ENCODE data around the gene RELN.
"Not testable (repeated sequence)": the region's sequence is repeated elsewhere in the genome, so short reads cannot be mapped to it uniquely, and the experiment has no call there.

Gene RELN

DNA sequence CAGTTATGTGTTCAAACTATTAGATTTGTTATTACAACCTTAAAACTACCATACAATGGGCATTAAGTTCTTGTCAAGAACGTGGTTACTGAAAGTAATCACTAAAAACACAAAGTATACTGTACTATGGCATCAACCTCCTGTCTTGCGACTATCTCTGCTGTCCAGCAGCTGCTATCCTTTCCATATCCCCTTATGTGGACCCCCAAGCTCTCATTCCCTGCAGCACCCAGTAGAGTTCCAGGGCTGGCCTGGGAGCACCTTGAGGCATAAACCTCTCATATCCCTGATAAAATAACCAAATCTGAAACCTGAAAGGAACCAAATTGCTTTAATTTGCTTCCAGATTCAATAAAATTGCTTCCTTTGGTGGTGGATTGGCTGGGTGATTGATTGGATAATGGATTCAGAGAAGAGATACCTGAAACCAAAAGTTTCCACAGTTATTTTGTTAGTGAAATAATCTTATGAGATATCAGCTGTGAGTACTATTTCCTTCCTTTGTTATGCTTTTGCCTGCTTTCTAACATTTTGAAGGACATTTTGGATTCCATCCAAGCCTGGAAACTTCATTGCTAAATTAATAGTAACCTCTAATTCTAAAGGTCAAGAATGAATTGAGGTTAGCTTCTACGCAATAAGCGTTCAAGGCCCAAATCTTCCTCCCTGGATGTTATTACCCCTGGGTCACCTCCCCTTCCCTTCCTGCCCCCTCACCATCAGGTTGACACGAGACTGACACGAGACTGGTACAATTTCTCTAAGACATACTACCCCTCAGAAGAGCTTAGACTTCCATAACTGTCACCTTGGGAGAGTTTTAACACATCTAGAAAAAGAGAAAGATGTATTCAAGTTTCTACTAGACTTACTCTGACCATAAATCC is 48.8 kb downstream of the RELN start:
- DNase-seq = no peak

DNA sequence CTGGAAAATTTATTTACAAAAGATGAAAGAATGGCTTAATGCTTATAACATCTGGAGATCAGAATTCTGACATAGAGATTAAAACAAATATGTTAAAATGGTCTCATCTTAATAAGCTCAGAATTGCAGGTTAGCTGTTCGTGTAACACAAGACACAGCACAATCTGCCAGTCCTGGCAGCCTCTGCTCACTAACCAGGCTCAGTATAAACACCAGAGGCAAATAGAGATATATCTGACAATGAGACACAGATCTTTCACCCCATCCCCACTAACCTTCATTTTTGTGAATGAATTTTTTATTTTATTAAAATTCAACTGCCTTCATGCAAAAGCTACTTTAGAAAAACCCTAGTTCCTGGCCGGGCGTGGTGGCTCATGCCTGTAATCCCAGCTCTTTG is 51.8 kb downstream of the RELN start:
- no peak for DNase-seq

DNA sequence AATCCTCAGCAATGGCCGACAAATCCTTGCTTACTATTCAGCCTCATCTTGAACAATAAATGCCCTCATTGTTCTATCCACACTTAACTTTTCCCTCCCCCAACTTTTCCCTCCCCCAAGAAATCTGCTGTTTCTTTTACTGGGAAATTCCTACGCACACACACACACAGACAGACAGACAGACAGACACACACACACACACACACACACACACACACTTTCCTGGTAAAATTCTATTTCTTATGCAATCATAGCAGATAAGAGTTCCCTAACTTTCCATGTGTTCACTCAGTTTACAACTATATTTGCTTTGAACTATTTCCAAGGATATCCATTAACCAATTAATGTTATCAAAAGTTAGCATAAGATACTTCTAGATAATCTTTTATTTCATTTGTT is 52.9 kb downstream of the RELN start:
- DNase-seq = no peak

GRCh38 chr7:103934508-103934907 is 55.0 kb downstream of the RELN start:
- peak; percentile 20 for DNase-seq

DNA sequence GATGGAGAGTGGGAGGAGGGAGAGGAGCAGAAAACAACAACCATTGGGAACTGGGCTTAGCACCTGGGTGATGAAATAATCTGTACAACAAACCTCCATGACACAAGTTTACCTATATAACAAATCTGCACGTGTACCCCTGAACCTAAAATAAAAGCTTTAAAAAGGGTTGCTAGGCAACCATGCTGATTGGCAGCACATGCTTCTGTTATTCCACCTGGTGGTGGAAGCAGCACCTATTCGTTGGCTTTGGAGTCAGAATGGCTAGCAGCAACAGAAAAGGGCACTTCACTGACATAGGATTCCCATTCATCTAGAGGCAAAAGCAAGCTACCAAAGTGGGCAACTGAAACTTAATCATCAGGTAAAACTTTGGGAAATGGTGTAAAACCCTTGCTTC is 57.1 kb downstream of the RELN start:
- DNase-seq = no peak

GRCh38 chr7:103929901-103930311 is 59.6 kb downstream of the RELN start:
- peak; percentile 17 for DNase-seq

- DNase-seq = no peak
These were observed 60.9 kb downstream of the RELN start for GRCh38 chr7:103928581-103928980.

- DNase-seq = no peak
These were observed 65.3 kb downstream of the RELN start for GRCh38 chr7:103924184-103924583.

DNA sequence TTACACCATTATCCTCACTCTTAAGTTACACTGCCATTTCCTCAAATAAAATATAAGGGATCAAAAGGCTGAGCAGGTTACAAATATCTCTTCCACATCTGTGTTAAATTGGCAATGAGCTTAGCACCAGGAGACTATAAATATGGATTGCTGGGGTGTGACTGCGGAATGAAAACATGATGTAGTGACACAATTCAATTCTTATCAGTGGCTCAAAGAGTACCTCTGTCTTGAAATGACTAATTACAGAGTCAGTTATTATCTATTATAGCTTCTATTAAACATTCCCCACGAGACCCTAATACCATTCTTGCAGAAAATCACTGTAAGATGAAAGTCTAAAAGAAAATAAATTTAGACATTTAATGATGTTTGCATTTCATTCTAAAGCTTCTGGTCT is 67.1 kb downstream of the RELN start:
- no peak for DNase-seq

- no peak for DNase-seq
These were observed 67.8 kb downstream of the RELN start for GRCh38 chr7:103921692-103922091.

GRCh38 chr7:103919272-103919868 is 70.1 kb downstream of the RELN start:
- no peak for DNase-seq

- no peak for DNase-seq
These were observed 70.7 kb downstream of the RELN start for GRCh38 chr7:103918631-103919271.

GRCh38 chr7:103915680-103916357 is 73.6 kb downstream of the RELN start:
- no peak for DNase-seq

GRCh38 chr7:103914147-103914899 is 75.1 kb downstream of the RELN start:
- DNase-seq = no peak

DNA sequence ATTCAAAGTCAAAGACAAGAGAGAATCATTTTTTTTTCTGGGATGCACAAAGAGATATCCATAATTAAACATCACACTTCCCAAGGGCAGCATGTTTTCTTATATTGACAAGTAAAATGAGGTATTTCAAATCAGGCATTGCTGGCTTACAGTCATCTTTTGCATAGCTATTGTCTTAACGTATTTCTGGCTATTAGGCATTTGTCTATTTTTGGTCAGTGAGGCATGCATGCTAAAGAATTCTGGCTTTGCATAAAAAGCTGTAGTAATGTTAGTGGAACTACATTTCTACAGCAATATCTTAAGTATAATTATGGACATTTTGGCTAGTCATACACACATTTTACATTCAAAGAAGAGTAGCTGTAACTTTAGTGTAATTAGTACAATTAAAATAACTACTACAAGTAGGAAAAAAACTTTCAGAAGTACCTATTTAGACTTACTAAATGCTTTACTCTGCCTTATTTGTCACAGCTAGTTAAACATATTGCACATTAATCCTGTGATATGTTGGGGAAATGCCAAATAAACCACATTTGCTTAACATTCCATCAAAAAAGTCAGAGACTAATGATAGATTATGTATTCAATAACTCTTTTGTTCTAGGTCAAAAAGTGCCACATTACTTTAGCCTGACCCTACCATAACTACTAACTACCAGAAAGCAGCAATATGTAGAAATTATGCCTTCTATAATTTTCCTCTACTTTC is 76.4 kb downstream of the RELN start:
- DNase-seq = no peak

DNA sequence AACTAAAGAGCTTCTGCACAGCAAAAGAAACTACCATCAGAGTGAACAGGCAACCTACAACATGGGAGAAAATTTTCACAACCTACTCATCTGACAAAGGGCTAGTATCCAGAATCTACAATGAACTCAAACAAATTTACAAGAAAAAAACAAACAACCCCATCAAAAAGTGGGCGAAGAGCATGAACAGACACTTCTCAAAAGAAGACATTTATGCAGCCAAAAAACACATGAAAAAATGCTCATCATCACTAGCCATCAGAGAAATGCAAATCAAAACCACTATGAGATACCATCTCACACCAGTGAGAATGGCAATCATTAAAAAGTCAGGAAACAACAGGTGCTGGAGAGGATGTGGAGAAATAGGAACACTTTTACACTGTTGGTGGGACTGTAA is 78.4 kb downstream of the RELN start:
- not testable (repeated sequence) for DNase-seq

GRCh38 chr7:103905997-103906396 is 83.5 kb downstream of the RELN start:
- no peak for DNase-seq

- no peak for DNase-seq
These were observed 86.5 kb downstream of the RELN start for GRCh38 chr7:103902917-103903316.

DNA sequence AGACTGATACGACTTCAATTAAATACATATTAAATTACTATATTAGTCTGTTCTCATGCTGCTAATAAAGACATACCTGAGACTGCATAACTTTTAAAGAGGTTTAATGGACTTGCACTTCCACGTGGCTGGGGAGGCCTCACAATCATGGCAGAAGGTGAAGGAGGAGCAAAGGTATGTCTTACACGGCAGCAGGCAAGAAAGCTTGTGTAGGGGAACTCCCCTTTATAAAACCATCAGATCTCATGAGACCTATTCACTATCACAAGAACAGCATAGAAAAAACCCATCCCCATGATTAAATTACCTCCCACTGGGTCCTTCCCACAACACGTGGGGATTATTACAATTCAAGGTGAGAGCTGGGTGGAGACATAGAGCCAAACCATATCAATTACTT is 92.6 kb downstream of the RELN start:
- not testable (repeated sequence) for DNase-seq

DNA sequence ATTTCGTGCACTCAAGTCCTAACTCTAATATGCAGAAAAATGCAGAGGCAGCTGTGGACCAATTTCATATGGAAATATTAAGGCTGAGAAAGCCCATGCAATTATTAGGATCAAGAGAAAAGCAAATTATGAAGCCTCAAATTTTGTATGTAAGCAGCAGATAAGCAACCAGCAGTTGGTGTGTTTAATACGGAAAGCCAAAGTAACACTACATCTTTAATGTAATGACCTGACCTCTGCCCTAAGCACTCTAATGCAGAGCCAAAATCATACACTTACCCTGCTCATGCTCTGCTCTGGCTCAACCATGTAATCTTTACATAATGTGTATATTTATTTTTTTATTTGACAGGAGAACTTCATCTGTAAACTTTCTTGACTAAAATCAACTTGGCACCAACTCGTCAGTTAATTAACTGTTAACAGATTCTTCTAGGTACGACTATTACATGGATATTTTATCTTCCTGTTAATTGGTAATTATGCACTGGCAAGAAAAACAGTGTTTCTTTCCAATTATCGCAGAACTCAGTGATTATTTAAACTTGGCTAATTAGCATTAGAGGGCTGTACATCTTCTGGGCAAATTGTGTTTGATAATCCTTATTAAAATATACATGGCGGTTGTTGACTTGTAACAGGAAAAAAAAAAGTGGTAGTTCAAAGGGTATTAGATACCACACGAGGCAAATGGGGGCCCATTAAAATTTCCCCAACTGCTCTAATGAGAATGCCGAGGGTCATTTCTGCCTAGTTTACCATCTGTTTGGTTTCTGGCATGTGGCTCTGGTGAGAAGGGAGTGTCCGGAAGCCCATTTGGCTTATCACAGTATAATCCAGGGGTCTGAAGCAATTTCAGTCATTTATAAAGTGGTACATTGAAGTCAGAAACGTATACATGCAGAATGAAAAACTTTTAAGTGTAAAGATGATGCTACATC is 94.5 kb downstream of the RELN start:
- peak; percentile 62 for DNase-seq

DNA sequence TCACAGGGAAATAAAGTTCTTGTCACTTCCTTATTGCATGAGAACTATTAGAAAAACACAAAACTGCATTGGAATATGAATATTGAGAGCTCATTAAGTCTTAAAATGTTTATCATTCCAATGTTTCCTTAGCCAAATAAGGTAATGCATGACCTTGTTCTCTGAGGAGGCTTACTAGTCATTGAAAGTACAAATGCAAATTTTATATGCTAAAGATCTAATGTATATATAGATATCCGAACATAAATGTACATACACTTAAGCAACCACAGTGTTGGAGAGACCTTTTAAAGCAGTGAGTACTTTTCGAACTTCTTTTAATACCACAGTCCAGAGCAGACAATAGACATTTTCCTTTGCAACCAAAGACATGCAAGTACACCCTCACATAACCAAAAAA is 96.1 kb downstream of the RELN start:
- DNase-seq = no peak
